Astrocyte of the spinal cord (primary cell): ENCODE measurements around the gene LDLRAD4.

Source experiments
- DNase-seq: peaks from one replicate; pipeline ENCODE4 v3.0.0; 2011; ENCODE audit warnings: low read depth, low spot score
- H3K4me3 ChIP-seq: 2 replicates; pipeline ENCODE4 v1.5.1; 2011; ENCODE audit warnings: low read depth, mild to moderate bottlenecking, low read length, moderate library complexity
- in situ Hi-C: cut with HindIII; loops from 2 replicates; pipeline ENCODE4 v1.10.0; 2017; ENCODE audit warnings: low sequenced_read_pairs
- TF ChIP-seq, protein P1 (sequence below): IDR thresholded peaks from 2 replicates; pipeline ENCODE4 v1.5.1; 2012; ENCODE audit warnings: low read depth, mild to moderate bottlenecking, low read length, inconsistent platforms

Gene LDLRAD4

GRCh38 chr18:13622751-13623150 is 404.2 kb downstream of the LDLRAD4 start:
- no peak for DNase-seq
- TF ChIP-seq, protein P1, sequence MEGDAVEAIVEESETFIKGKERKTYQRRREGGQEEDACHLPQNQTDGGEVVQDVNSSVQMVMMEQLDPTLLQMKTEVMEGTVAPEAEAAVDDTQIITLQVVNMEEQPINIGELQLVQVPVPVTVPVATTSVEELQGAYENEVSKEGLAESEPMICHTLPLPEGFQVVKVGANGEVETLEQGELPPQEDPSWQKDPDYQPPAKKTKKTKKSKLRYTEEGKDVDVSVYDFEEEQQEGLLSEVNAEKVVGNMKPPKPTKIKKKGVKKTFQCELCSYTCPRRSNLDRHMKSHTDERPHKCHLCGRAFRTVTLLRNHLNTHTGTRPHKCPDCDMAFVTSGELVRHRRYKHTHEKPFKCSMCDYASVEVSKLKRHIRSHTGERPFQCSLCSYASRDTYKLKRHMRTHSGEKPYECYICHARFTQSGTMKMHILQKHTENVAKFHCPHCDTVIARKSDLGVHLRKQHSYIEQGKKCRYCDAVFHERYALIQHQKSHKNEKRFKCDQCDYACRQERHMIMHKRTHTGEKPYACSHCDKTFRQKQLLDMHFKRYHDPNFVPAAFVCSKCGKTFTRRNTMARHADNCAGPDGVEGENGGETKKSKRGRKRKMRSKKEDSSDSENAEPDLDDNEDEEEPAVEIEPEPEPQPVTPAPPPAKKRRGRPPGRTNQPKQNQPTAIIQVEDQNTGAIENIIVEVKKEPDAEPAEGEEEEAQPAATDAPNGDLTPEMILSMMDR = no peak
- in situ Hi-C loops = no loop called here
- H3K4me3 ChIP-seq = no peak overlapping the region

GRCh38 chr18:13623348-13623747 is 404.8 kb downstream of the LDLRAD4 start:
- no peak for DNase-seq
- H3K4me3 ChIP-seq = no peak overlapping the region
- TF ChIP-seq, protein P1 = no peak
- in situ Hi-C loops = no loop called here

DNA sequence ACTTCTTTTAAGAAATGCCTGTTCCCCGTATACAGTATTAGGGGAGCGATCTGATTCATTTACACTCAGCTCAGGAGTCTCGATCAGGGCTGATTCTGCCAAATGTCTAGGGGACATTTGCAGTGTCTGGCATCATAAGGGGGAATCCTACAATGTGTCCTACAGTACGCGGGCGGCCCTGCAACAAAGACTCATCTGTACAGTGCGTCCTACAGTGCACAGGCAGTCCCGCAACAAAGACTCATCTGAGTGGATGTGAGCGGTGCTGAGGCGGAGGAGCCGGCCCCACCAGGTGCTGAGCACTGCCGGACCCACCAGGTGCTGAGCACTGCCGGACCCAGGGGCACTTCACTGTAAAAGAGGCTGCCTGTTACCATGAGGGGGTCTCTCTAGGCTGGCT is 405.3 kb downstream of the LDLRAD4 start:
- no peak overlapping the region for H3K4me3 ChIP-seq
- in situ Hi-C loops = no loop called here
- no peak for DNase-seq
- TF ChIP-seq, protein P1 = no peak

DNA sequence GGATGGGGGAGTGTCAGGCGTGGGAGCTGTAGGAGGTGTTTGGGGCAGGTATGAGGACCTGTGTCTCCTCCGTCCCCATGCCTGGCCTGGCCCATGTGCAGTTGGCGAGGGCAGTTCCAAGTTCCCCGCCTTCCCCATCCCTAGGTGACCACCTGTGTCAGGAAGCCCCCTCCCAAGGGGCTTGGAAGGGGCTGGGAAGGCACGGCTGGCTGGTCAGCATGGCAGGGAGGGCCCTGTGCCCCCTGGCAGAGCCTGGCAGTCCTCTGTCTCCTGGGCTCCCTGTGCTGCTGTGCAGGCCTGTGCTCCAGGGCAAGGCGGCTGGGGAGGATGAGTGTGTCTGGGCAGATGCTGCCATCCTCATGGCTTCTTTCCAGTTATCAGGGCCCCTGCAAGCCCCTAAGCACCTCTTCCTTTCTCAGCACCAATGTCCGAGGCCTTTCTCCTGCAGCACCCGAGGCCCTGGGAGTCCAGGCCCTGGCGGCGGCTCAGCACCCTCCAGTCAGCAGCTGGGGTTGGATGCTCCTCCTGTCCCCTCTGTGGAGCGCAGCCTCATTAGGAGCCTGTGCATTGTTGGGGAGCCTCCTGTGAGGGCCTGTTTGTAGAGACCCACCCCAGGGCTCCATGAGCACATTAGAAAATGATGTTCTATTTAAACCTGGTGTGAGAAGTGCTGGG is 406.1 kb downstream of the LDLRAD4 start:
- in situ Hi-C loops = no loop called here
- no peak for DNase-seq

DNA sequence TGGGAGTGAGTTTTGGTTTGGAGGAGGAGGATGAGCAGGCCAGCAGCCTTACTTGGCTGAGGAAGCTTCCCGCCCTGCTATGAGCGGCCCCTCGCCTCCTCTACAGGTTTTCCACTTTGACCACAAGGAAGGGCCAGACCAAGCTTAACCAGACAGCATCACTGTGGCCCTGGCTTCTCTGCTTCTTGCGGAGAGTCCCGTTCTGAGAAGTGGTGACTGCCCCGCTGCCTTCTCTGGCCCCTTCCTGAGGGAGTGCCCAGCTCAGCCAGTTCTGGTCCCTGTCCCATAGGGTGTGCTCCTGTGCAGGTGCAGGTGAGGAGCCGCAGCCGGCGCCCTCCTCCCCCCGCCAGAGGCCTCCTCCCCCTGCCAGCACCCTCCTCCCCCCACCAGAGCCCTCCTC is 406.8 kb downstream of the LDLRAD4 start:
- DNase-seq = no peak
- in situ Hi-C loops = no loop called here
- TF ChIP-seq, protein P1 = no peak
- no peak overlapping the region for H3K4me3 ChIP-seq

More for the DNA sequence above, 406.1 kb downstream of the LDLRAD4 start:
- H3K4me3 ChIP-seq = no peak overlapping the region
- TF ChIP-seq, protein P1 = no peak

- TF ChIP-seq, protein P1 = no peak
- no peak overlapping the region for H3K4me3 ChIP-seq
- in situ Hi-C loops = no loop called here
- DNase-seq = no peak
Measured at GRCh38 chr18:13625843-13626543, 407.4 kb downstream of the LDLRAD4 start.
